Measurements from ENCODE around the gene CFAP20DC. TPM values are rescaled to one million over a fixed set of nuclear protein-coding genes. Genes with fewer than 3 reads are reported as not detected.

The CFAP20DC gene
- total RNA-seq, 1 donor: 2.2 TPM

DNA sequence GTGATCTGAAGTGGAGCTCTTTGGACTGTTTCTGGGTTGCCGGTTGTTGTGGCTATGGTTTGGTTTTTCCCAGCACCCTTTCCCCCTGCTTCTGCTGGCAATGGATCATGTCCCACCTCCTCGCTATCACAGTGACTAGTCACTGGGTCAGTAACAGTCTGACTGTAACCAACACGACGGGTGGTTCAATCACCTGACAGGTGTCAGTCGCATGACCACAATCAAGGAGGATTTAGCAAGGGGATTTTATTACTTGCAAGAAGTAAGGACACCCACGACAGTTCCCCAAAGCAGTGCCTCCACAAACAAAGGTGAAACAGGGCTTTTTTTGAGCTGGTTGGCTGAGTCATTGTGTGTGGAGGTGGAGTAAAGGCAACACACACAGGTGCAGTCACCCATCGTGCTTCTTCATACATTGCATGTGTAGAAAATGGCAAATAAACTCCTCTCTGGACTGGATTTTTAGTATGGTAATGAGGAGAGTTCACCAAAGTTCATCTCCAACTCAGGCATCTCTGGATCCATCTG, 324.4 kb downstream of the CFAP20DC start:
- Histone ChIP-seq H3K79me2 (ENCODE audit: insufficient read depth, low read length) (no peaks in the 10 kb centered on the region), H2AFZ (ENCODE audit: low read length) (no peak overlapping the region), H3K4me1 (ENCODE audit: insufficient read depth, low read length) (no peaks in the 10 kb centered on the region), H3K9me3 (ENCODE audit: low read depth, low read length) (no peaks in the 10 kb centered on the region), H3K4me2 (ENCODE audit: insufficient read depth, low read length) (no peak overlapping the region), H3K4me3 (ENCODE audit: insufficient read depth, low read length) (no peak overlapping the region), H3K36me3 (ENCODE audit: insufficient read depth, low read length) (no peaks in the 10 kb centered on the region), H4K20me1 (ENCODE audit: insufficient read depth, low read length) (no peaks in the 10 kb centered on the region), H3K27me3 (ENCODE audit: insufficient read depth, low read length) (no peaks in the 10 kb centered on the region), H3K27ac (ENCODE audit: low read depth, low read length) (no peak overlapping the region)
- TF ChIP-seq, protein P1, sequence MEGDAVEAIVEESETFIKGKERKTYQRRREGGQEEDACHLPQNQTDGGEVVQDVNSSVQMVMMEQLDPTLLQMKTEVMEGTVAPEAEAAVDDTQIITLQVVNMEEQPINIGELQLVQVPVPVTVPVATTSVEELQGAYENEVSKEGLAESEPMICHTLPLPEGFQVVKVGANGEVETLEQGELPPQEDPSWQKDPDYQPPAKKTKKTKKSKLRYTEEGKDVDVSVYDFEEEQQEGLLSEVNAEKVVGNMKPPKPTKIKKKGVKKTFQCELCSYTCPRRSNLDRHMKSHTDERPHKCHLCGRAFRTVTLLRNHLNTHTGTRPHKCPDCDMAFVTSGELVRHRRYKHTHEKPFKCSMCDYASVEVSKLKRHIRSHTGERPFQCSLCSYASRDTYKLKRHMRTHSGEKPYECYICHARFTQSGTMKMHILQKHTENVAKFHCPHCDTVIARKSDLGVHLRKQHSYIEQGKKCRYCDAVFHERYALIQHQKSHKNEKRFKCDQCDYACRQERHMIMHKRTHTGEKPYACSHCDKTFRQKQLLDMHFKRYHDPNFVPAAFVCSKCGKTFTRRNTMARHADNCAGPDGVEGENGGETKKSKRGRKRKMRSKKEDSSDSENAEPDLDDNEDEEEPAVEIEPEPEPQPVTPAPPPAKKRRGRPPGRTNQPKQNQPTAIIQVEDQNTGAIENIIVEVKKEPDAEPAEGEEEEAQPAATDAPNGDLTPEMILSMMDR (IDR thresholded peaks at IDR 0.05; ENCODE audit: extremely low read depth, low read depth, low read length): no peak
- no peak for DNase-seq (ENCODE audit: insufficient read length, low spot score, missing footprints)

DNA sequence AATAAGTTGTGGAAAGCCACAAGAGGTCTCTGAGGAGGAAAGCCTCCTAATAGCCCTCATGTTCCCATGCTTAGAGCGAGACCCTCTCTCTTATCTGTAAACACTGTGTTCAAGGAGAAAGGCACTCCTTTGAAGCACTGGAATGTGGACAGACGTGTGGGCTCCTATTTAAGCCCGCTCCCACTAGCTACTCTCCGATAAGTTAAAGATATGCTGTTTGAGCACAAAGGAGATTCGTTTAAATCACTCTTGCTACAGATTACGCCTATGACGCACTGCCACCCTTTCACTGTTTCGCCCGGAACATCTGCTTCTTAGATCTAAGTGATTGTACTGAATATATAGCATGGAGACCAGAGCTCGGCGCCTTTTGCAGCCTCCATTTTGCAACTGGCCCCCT, 325.5 kb downstream of the CFAP20DC start:
- Histone ChIP-seq H3K4me1 (ENCODE audit: insufficient read depth, low read length) (no peaks in the 10 kb centered on the region), H3K4me3 (ENCODE audit: insufficient read depth, low read length) (no peak overlapping the region), H3K36me3 (ENCODE audit: insufficient read depth, low read length) (no peaks in the 10 kb centered on the region), H3K4me2 (ENCODE audit: insufficient read depth, low read length) (no peak overlapping the region), H2AFZ (ENCODE audit: low read length) (no peak overlapping the region), H4K20me1 (ENCODE audit: insufficient read depth, low read length) (no peaks in the 10 kb centered on the region), H3K79me2 (ENCODE audit: insufficient read depth, low read length) (no peaks in the 10 kb centered on the region), H3K27me3 (ENCODE audit: insufficient read depth, low read length) (no peaks in the 10 kb centered on the region), H3K9me3 (ENCODE audit: low read depth, low read length) (no peaks in the 10 kb centered on the region), H3K27ac (ENCODE audit: low read depth, low read length) (no peak overlapping the region)
- TF ChIP-seq, protein P1 (IDR thresholded peaks at IDR 0.05; ENCODE audit: extremely low read depth, low read depth, low read length): no peak
- no peak for DNase-seq (ENCODE audit: insufficient read length, low spot score, missing footprints)

DNA sequence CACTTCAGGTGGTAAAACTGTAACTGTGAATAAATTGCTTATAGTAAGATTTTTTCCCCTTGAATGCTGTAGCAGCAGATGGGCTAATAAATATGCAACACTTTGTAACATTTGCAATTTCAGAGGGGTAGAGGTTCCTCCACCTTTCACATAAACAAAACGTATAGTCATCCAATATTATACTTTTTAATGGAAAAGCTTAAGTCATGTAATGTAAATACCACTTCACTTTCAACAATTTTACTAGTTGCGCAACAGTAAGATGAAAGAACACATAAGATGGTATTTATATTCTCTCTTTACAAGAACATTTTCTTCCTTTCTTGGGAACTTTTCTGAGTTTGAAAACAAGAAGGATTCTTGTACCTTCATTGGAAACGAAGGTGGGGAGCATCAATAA, 326.7 kb downstream of the CFAP20DC start:
- H3K4me2 ChIP-seq (ENCODE audit: insufficient read depth, low read length): no peak overlapping the region
- H3K79me2 ChIP-seq (ENCODE audit: insufficient read depth, low read length): no peaks in the 10 kb centered on the region
- no peak overlapping the region for H3K4me3 ChIP-seq (ENCODE audit: insufficient read depth, low read length)
- H3K36me3 ChIP-seq (ENCODE audit: insufficient read depth, low read length): no peaks in the 10 kb centered on the region
- H3K27me3 ChIP-seq (ENCODE audit: insufficient read depth, low read length): no peaks in the 10 kb centered on the region
- no peak for DNase-seq (ENCODE audit: insufficient read length, low spot score, missing footprints)
- no peaks in the 10 kb centered on the region for H4K20me1 ChIP-seq (ENCODE audit: insufficient read depth, low read length)
- no peaks in the 10 kb centered on the region for H3K4me1 ChIP-seq (ENCODE audit: insufficient read depth, low read length)
- H2AFZ ChIP-seq (ENCODE audit: low read length): no peak overlapping the region
- H3K27ac ChIP-seq (ENCODE audit: low read depth, low read length): no peak overlapping the region
- TF ChIP-seq, protein P1 (IDR thresholded peaks at IDR 0.05; ENCODE audit: extremely low read depth, low read depth, low read length): no peak
- no peaks in the 10 kb centered on the region for H3K9me3 ChIP-seq (ENCODE audit: low read depth, low read length)

DNA sequence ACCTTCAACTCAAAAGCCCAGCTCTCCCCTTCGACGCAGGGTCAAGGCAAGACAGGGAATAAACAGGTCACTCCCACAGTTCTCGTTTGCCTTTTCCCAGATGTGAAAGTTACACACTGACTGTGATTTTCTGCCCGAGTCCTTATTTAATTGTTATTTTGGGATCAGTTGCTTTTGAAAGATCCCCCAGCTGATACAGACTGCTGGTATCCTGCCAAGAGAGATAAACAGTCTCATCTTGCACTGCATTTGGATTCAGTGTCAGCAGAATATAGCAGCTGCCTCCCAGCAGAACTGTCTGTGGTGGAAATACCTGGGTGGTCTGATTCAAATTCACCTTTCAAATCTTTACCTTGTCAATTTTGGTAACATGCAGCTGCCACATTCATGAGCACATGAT, 327.3 kb downstream of the CFAP20DC start:
- Histone ChIP-seq H3K36me3 (ENCODE audit: insufficient read depth, low read length) (no peaks in the 10 kb centered on the region), H3K27me3 (ENCODE audit: insufficient read depth, low read length) (no peaks in the 10 kb centered on the region), H3K9me3 (ENCODE audit: low read depth, low read length) (no peaks in the 10 kb centered on the region), H3K4me2 (ENCODE audit: insufficient read depth, low read length) (no peak overlapping the region), H3K4me3 (ENCODE audit: insufficient read depth, low read length) (no peak overlapping the region), H3K27ac (ENCODE audit: low read depth, low read length) (no peak overlapping the region), H3K4me1 (ENCODE audit: insufficient read depth, low read length) (no peaks in the 10 kb centered on the region), H3K79me2 (ENCODE audit: insufficient read depth, low read length) (no peaks in the 10 kb centered on the region), H2AFZ (ENCODE audit: low read length) (no peak overlapping the region), H4K20me1 (ENCODE audit: insufficient read depth, low read length) (no peaks in the 10 kb centered on the region)
- TF ChIP-seq, protein P1 (IDR thresholded peaks at IDR 0.05; ENCODE audit: extremely low read depth, low read depth, low read length): no peak
- DNase-seq (ENCODE audit: insufficient read length, low spot score, missing footprints): no peak
